ENCODE data around the gene TENM4.

DNA sequence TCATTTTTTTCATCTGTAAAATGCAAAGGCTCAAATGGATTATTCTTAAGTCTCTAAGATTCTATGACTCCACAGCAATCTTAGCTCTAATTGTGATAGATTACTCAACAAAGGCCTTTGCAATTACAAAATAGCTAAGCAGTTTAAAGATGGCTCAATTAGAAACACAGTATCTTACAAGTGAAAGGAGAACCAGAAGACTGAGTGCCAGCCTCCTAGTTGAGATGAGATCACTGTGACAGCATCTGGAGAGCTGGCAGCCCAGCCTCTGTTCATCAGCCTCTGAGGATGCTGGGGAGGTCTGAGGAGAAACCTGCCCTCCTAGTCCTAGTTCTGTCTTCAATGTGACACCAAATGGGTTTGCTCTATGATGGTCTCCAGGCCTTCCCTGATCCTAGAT lies 707.8 kb downstream of the TENM4 start:
- TF ChIP-seq, protein P1, sequence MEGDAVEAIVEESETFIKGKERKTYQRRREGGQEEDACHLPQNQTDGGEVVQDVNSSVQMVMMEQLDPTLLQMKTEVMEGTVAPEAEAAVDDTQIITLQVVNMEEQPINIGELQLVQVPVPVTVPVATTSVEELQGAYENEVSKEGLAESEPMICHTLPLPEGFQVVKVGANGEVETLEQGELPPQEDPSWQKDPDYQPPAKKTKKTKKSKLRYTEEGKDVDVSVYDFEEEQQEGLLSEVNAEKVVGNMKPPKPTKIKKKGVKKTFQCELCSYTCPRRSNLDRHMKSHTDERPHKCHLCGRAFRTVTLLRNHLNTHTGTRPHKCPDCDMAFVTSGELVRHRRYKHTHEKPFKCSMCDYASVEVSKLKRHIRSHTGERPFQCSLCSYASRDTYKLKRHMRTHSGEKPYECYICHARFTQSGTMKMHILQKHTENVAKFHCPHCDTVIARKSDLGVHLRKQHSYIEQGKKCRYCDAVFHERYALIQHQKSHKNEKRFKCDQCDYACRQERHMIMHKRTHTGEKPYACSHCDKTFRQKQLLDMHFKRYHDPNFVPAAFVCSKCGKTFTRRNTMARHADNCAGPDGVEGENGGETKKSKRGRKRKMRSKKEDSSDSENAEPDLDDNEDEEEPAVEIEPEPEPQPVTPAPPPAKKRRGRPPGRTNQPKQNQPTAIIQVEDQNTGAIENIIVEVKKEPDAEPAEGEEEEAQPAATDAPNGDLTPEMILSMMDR (IDR thresholded peaks at IDR 0.05): no peak
- no peak for TF ChIP-seq POLR2AphosphoS5 (IDR thresholded peaks at IDR 0.05)
- TF ChIP-seq POLR2A (IDR thresholded peaks at IDR 0.05): no peak
